GM23338 (cell line): ENCODE measurements around the gene DAZ3. TPM values are rescaled to one million over a fixed set of nuclear protein-coding genes. Genes with fewer than 3 reads are reported as not detected.
"Not testable (repeated sequence)": the region's sequence is repeated elsewhere in the genome, so short reads cannot be mapped to it uniquely, and the experiment has no call there.

Experiments used
- ATAC-seq: fragments of 200-7000 bp; cut with Tn5 transposase; 3 replicates; pipeline ENCODE4 v1.9.1; 2020
- DNase-seq: peaks from one replicate; pipeline ENCODE4 v3.0.0-alpha.2; 2015; ENCODE audit warnings: low spot score
- H2AFZ ChIP-seq: fragments of 200-600 bp; sonication (generic); 2 replicates; pipeline ENCODE4 v1.8.0; 2016; ENCODE audit warnings: antibody characterized with exemption, mild to moderate bottlenecking, moderate library complexity
- H3F3A ChIP-seq: fragments of 200-600 bp; sonication (generic); replicated peaks from 2 replicates; pipeline ENCODE4 v1.8.0; 2017; ENCODE audit warnings: antibody characterized with exemption, mixed run types, low read depth
- H3K27ac ChIP-seq: fragments of 200-600 bp; sonication (generic); 2 replicates; pipeline ENCODE4 v1.6.1; 2016; ENCODE audit warnings: low read depth
- H3K27me3 ChIP-seq: fragments of 200-600 bp; sonication (generic); 2 replicates; pipeline ENCODE4 v1.8.0; 2016; ENCODE audit warnings: mild to moderate bottlenecking, mixed run types, moderate library complexity; ENCODE audit not compliant: insufficient read depth
- H3K36me3 ChIP-seq: fragments of 200-600 bp; sonication (generic); 2 replicates; pipeline ENCODE4 v1.8.0; 2016; ENCODE audit warnings: mild to moderate bottlenecking; ENCODE audit not compliant: insufficient read depth
- H3K4me1 ChIP-seq: fragments of 200-600 bp; sonication (generic); 2 replicates; pipeline ENCODE4 v1.8.0; 2016; ENCODE audit warnings: mild to moderate bottlenecking, moderate library complexity; ENCODE audit not compliant: insufficient read depth
- H3K4me2 ChIP-seq: fragments of 200-600 bp; sonication (generic); 2 replicates; pipeline ENCODE4 v1.7.1; 2017; ENCODE audit warnings: mixed run types
- H3K4me3 ChIP-seq: fragments of 200-600 bp; sonication (generic); 2 replicates; pipeline ENCODE4 v1.6.1; 2016; ENCODE audit warnings: mixed run types
- H3K79me2 ChIP-seq: fragments of 200-600 bp; sonication (generic); replicated peaks from 2 replicates; pipeline ENCODE4 v1.8.0; 2017; ENCODE audit warnings: mild to moderate bottlenecking; ENCODE audit not compliant: insufficient read depth
- H3K9me2 ChIP-seq: fragments of 200-600 bp; sonication (generic); 2 replicates; pipeline ENCODE4 v1.8.0; 2017; ENCODE audit not compliant: insufficient read depth
- H4K20me1 ChIP-seq: fragments of 200-600 bp; sonication (generic); replicated peaks from 2 replicates; pipeline ENCODE4 v1.8.0; 2017; ENCODE audit warnings: mild to moderate bottlenecking; ENCODE audit not compliant: insufficient read depth
- H3K27ac Mint-ChIP-seq: 2 replicates; pipeline ENCODE4 v1.8.0; 2020; ENCODE audit warnings: inconsistent platforms, mild to moderate bottlenecking, moderate library complexity, mixed read lengths
- H3K27me3 Mint-ChIP-seq: 3 replicates; pipeline ENCODE4 v1.8.0; 2022; ENCODE audit warnings: low read depth, mild to moderate bottlenecking, moderate library complexity, mixed read lengths, inconsistent platforms; ENCODE audit not compliant: insufficient read depth, poor library complexity
- H3K36me3 Mint-ChIP-seq: 3 replicates; pipeline ENCODE4 v1.8.0; 2021; ENCODE audit warnings: low read depth, mild to moderate bottlenecking, inconsistent platforms, moderate library complexity, mixed read lengths
- H3K4me1 Mint-ChIP-seq: 3 replicates; pipeline ENCODE4 v1.8.0; 2020; ENCODE audit warnings: mild to moderate bottlenecking, inconsistent platforms, mixed read lengths
- H3K4me3 Mint-ChIP-seq: 3 replicates; pipeline ENCODE4 v1.8.0; 2021; ENCODE audit warnings: moderate library complexity, mild to moderate bottlenecking, inconsistent platforms, mixed read lengths
- H3K9me3 Mint-ChIP-seq: 3 replicates; pipeline ENCODE4 v1.8.0; 2020; ENCODE audit warnings: moderate library complexity, mild to moderate bottlenecking, inconsistent platforms, mixed read lengths
- long read RNA-seq: library from polyadenylated mRNA; unstranded; transcript quantifications from one replicate; pipeline ENCODE4 v2.0.0, GENCODE V29; 2020; ENCODE audit not compliant: unreplicated experiment
- polyA plus RNA-seq: library from polyadenylated mRNA; unstranded; fragments of >200 nt; fragmentation: Nextera tagmentation; extraction: Ambion mirVana; gene quantifications from 2 replicates; pipeline ENCODE4 v1.2.1, GENCODE V29; 2016
- total RNA-seq: library from RNA; depleted of rRNA; stranded (reverse); fragments of >200 nt; shearing (Covaris generic); gene quantifications from 2 replicates; pipeline ENCODE4 v1.2.3, GENCODE V29; 2014; rRNA removed

DAZ3 gene, protein sequence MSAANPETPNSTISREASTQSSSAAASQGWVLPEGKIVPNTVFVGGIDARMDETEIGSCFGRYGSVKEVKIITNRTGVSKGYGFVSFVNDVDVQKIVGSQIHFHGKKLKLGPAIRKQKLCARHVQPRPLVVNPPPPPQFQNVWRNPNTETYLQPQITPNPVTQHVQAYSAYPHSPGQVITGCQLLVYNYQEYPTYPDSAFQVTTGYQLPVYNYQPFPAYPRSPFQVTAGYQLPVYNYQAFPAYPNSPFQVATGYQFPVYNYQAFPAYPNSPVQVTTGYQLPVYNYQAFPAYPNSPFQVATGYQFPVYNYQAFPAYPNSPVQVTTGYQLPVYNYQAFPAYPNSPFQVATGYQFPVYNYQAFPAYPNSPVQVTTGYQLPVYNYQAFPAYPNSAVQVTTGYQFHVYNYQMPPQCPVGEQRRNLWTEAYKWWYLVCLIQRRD
- 0.07 TPM in 1 of 2 replicates, not detected in the other for total RNA-seq
- polyA plus RNA-seq: not detected in 2 replicates
- long read RNA-seq: 0 reads

DNA sequence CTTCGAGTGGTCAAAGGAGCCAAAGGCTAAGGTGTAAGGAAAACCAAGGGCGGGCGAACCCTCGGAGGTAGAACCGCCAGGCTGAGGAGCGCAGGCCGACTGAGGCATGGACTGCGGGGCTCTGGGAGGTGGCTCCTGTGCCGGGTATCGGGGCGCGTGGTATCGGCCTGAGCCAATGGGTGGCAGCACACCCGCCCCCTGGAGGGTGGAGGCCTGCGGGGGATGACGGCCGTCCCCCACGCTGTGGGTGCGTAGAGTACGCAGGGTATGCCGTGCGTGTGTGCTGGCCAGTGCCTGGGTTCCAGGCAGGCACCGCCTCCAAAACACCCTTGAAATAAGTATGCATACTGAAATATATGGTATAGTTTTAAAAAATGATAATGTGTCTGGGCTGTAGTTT is at the start of gene DAZ3:
TSS of gene DAZ3 (minus strand) at position 101 of the 400 bp plus-strand sequence. CDS start 208 bp downstream, outside the sequence.
- H3K4me2 ChIP-seq, H3K27me3 Mint-ChIP-seq, H3K9me3 Mint-ChIP-seq, H3K27ac Mint-ChIP-seq, H3K27me3 ChIP-seq, H3F3A ChIP-seq, H3K9me2 ChIP-seq, ATAC-seq, H3K4me3 ChIP-seq, H3K36me3 Mint-ChIP-seq, H3K79me2 ChIP-seq, H3K36me3 ChIP-seq, H4K20me1 ChIP-seq, H3K4me1 ChIP-seq, DNase-seq, H3K4me1 Mint-ChIP-seq, H2AFZ ChIP-seq, H3K27ac ChIP-seq, H3K4me3 Mint-ChIP-seq: not testable (repeated sequence)

DNA sequence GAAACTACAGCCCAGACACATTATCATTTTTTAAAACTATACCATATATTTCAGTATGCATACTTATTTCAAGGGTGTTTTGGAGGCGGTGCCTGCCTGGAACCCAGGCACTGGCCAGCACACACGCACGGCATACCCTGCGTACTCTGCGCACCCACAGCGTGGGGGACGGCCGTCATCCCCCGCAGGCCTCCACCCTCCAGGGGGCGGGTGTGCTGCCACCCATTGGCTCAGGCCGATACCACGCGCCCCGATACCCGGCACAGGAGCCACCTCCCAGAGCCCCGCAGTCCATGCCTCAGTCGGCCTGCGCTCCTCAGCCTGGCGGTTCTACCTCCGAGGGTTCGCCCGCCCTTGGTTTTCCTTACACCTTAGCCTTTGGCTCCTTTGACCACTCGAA is 20.4 kb upstream of the DAZ3 start, which contains the start of gene DAZ4:
TSS of gene DAZ4 (plus strand) at position 301 of the 400 bp plus-strand sequence. CDS start 208 bp downstream, outside the sequence.
- not testable (repeated sequence) for H3K4me1 Mint-ChIP-seq, ATAC-seq, H3K4me2 ChIP-seq, H3K27ac ChIP-seq, H3K9me3 Mint-ChIP-seq, H3K4me3 Mint-ChIP-seq, H3K36me3 Mint-ChIP-seq, DNase-seq, H3K27ac Mint-ChIP-seq, H3K36me3 ChIP-seq, H3K4me3 ChIP-seq, H2AFZ ChIP-seq, H3K27me3 Mint-ChIP-seq, H3F3A ChIP-seq, H3K4me1 ChIP-seq, H3K9me2 ChIP-seq, H4K20me1 ChIP-seq, H3K27me3 ChIP-seq, H3K79me2 ChIP-seq

DNA sequence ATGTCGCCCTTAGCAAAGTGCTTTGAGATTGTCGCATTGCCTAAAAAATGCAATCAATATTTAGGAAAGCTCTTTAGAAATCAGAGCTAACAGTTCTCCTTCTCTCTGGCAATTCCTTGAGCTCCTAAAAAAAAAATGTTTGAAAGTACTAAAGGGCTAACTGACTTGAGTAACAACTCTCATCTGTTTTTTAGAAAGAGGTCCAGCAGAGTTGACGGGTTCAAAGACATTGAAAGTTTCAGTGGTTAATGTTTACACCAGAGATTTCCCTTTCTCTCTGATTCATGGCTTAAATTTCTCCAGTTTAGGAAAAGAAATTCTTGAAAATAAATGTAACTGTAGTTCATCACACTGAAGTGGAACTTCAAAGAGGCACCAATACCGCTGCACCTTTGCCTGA is 11.9 kb upstream of the DAZ3 start:
- H3K79me2 ChIP-seq, H3K4me1 Mint-ChIP-seq, H3K27ac Mint-ChIP-seq, ATAC-seq, H3K9me2 ChIP-seq, H3K36me3 Mint-ChIP-seq, H4K20me1 ChIP-seq, H3K4me1 ChIP-seq, H3K4me3 Mint-ChIP-seq, H3K4me3 ChIP-seq, H3K27me3 ChIP-seq, H3K27ac ChIP-seq, H3K27me3 Mint-ChIP-seq, H3K9me3 Mint-ChIP-seq, H3K36me3 ChIP-seq, H2AFZ ChIP-seq, H3K4me2 ChIP-seq, DNase-seq, H3F3A ChIP-seq: not testable (repeated sequence)

DNA sequence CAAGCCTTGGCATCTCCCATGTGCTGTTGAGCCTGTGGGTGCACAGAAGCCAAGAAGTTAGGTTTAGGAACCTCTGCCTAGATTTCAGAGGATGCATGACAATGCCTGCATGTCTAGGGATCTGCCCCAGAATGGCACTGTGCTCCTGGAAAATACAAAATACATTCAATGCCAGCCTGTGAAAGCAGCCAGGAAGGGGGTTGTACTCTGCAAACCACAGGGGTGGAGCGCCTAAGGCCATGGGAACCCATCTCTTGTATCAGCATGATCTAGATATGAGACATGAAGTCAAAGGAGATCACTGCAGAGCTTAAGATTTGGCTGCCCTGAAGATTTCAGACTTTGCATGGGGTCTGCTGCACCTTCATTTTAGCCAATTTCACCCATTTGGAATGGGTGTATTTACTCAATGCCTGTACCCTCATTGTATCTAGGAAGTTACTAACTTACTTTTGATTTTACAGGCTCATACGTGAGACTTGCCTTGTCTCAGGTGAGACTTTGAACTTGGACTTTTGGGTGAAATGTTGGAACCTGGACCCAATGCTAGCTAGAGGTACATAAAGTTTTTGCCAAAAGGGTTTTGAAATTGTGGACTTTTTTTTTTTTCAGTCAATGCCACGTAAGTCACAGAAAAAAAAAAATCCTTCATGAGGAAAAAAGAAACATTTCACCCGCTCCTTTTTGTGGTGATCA is 11.1 kb upstream of the DAZ3 start:
- H3K27me3 Mint-ChIP-seq, H4K20me1 ChIP-seq, H3K4me1 Mint-ChIP-seq, H3K36me3 Mint-ChIP-seq, H3K4me3 Mint-ChIP-seq, H3F3A ChIP-seq, H3K4me3 ChIP-seq, H3K9me2 ChIP-seq, H2AFZ ChIP-seq, H3K4me1 ChIP-seq, H3K9me3 Mint-ChIP-seq, H3K79me2 ChIP-seq, H3K27ac ChIP-seq, DNase-seq, H3K27me3 ChIP-seq, H3K27ac Mint-ChIP-seq, ATAC-seq, H3K36me3 ChIP-seq, H3K4me2 ChIP-seq: not testable (repeated sequence)

DNA sequence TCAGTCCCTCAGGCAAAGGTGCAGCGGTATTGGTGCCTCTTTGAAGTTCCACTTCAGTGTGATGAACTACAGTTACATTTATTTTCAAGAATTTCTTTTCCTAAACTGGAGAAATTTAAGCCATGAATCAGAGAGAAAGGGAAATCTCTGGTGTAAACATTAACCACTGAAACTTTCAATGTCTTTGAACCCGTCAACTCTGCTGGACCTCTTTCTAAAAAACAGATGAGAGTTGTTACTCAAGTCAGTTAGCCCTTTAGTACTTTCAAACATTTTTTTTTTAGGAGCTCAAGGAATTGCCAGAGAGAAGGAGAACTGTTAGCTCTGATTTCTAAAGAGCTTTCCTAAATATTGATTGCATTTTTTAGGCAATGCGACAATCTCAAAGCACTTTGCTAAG is 8.6 kb upstream of the DAZ3 start:
- H3K27me3 Mint-ChIP-seq, H4K20me1 ChIP-seq, H3K36me3 Mint-ChIP-seq, H3K79me2 ChIP-seq, H3K4me3 ChIP-seq, H3K27ac ChIP-seq, DNase-seq, H3K4me1 ChIP-seq, H3K36me3 ChIP-seq, H3K4me2 ChIP-seq, H3F3A ChIP-seq, H3K9me2 ChIP-seq, H3K4me3 Mint-ChIP-seq, ATAC-seq, H3K9me3 Mint-ChIP-seq, H2AFZ ChIP-seq, H3K4me1 Mint-ChIP-seq, H3K27me3 ChIP-seq, H3K27ac Mint-ChIP-seq: not testable (repeated sequence)
